Liver (tissue), 3 donors: ENCODE data around the gene ANKS3.

ENCODE experiments used
- EGR1 ChIP-seq, 2 donors: IDR thresholded peaks; 2 replicates each; pipeline ENCODE4 v1.6.1; 2016 to 2018; ENCODE audit warnings: antibody characterized with exemption in 2 of 2, low read depth in 2 of 2
- RXRA ChIP-seq, 2 donors: IDR thresholded peaks; 2 replicates each; pipeline ENCODE4 v1.6.1; 2017 to 2018; ENCODE audit warnings: antibody characterized with exemption in 2 of 2, mild to moderate bottlenecking in 1 of 2
- TAF1 ChIP-seq: conservative IDR thresholded peaks from 2 replicates; pipeline ENCODE4 v1.6.1; 2016; ENCODE audit warnings: antibody characterized with exemption, mild to moderate bottlenecking
- TF ChIP-seq, protein P1 (sequence below): fragments of 150-350 bp; IDR thresholded peaks from 2 replicates; pipeline ENCODE4 v1.5.1; 2017; ENCODE audit warnings: improper control_type of control experiment, low read depth, low read length; ENCODE audit not compliant: missing input control
- TF ChIP-seq, protein P2 (sequence below): IDR thresholded peaks from 2 replicates; pipeline ENCODE4 v1.6.1; 2016; ENCODE audit warnings: antibody characterized with exemption
- TF ChIP-seq, protein P3 (sequence below): IDR thresholded peaks from 2 replicates; pipeline ENCODE4 v1.6.1; 2016; ENCODE audit warnings: antibody characterized with exemption, mild to moderate bottlenecking
- donor health status: healthy.
- donor health status: healthy.

DNA sequence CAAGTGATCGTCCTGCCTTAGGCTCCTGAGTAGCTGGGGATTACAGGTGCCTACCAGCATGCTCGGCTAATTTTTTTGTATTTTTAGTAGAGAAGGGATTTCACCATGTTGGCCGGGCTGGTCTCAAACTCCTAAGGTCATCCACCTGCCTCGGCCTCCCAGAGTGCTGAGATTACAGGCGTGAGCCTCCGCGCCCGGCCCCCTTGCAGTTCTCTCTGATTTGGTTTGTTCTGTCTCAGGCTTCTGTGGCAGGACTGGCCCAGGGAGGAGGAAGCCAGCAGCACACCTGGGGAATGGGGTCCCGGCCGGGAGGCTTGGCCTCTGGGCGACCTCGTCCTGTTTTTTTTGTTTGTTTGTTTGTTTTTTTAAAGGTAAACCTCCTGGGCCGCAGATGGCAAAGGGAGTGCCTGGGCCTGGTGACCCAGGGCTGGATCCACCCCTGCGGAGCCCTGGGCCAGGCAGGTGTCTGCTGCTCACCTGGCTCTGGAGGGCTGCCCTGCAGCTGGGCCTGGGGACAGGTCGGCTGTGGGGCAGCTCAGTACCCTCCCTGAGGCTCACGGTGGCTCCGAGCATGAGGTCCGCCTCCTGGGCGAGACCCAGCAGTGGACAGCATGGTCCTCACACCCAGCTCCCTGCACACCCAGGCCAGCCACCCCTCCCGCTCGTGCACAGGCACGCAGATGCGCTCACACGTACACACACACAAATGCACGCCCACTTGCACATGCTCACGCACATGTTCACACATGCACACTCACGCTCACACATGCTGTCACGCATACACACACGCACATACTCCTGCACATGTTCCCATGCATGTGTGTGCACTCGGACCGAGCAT, 44.0 kb downstream of the ANKS3 start:
- TF ChIP-seq, protein P1, sequence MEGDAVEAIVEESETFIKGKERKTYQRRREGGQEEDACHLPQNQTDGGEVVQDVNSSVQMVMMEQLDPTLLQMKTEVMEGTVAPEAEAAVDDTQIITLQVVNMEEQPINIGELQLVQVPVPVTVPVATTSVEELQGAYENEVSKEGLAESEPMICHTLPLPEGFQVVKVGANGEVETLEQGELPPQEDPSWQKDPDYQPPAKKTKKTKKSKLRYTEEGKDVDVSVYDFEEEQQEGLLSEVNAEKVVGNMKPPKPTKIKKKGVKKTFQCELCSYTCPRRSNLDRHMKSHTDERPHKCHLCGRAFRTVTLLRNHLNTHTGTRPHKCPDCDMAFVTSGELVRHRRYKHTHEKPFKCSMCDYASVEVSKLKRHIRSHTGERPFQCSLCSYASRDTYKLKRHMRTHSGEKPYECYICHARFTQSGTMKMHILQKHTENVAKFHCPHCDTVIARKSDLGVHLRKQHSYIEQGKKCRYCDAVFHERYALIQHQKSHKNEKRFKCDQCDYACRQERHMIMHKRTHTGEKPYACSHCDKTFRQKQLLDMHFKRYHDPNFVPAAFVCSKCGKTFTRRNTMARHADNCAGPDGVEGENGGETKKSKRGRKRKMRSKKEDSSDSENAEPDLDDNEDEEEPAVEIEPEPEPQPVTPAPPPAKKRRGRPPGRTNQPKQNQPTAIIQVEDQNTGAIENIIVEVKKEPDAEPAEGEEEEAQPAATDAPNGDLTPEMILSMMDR: no peak
- TF ChIP-seq RXRA (IDR thresholded peaks at IDR 0.05) (peak in 1 of 2 donors; percentile 8), TAF1 (no peak), EGR1 (IDR thresholded peaks at IDR 0.05; ENCODE audit: low read depth in 2 of 2) (no peak)
- TF ChIP-seq, protein P2, sequence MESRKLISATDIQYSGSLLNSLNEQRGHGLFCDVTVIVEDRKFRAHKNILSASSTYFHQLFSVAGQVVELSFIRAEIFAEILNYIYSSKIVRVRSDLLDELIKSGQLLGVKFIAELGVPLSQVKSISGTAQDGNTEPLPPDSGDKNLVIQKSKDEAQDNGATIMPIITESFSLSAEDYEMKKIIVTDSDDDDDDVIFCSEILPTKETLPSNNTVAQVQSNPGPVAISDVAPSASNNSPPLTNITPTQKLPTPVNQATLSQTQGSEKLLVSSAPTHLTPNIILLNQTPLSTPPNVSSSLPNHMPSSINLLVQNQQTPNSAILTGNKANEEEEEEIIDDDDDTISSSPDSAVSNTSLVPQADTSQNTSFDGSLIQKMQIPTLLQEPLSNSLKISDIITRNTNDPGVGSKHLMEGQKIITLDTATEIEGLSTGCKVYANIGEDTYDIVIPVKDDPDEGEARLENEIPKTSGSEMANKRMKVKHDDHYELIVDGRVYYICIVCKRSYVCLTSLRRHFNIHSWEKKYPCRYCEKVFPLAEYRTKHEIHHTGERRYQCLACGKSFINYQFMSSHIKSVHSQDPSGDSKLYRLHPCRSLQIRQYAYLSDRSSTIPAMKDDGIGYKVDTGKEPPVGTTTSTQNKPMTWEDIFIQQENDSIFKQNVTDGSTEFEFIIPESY: no peak
- TF ChIP-seq, protein P3, sequence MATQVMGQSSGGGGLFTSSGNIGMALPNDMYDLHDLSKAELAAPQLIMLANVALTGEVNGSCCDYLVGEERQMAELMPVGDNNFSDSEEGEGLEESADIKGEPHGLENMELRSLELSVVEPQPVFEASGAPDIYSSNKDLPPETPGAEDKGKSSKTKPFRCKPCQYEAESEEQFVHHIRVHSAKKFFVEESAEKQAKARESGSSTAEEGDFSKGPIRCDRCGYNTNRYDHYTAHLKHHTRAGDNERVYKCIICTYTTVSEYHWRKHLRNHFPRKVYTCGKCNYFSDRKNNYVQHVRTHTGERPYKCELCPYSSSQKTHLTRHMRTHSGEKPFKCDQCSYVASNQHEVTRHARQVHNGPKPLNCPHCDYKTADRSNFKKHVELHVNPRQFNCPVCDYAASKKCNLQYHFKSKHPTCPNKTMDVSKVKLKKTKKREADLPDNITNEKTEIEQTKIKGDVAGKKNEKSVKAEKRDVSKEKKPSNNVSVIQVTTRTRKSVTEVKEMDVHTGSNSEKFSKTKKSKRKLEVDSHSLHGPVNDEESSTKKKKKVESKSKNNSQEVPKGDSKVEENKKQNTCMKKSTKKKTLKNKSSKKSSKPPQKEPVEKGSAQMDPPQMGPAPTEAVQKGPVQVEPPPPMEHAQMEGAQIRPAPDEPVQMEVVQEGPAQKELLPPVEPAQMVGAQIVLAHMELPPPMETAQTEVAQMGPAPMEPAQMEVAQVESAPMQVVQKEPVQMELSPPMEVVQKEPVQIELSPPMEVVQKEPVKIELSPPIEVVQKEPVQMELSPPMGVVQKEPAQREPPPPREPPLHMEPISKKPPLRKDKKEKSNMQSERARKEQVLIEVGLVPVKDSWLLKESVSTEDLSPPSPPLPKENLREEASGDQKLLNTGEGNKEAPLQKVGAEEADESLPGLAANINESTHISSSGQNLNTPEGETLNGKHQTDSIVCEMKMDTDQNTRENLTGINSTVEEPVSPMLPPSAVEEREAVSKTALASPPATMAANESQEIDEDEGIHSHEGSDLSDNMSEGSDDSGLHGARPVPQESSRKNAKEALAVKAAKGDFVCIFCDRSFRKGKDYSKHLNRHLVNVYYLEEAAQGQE: no peak
